ENCODE results near the gene PDE6G. TPM values are rescaled to one million over a fixed set of nuclear protein-coding genes. Genes with fewer than 3 reads are reported as not detected.
A peak's percentile ranks its signal among the peaks of the same experiment; 100 is the strongest.

Gene PDE6G
- total and polyA plus RNA-seq, 2 of the 13 experiments (the other 11 are each of a cell fraction or from before 2014, with no cell fraction given), result 1.4 to 6.7 TPM

DNA sequence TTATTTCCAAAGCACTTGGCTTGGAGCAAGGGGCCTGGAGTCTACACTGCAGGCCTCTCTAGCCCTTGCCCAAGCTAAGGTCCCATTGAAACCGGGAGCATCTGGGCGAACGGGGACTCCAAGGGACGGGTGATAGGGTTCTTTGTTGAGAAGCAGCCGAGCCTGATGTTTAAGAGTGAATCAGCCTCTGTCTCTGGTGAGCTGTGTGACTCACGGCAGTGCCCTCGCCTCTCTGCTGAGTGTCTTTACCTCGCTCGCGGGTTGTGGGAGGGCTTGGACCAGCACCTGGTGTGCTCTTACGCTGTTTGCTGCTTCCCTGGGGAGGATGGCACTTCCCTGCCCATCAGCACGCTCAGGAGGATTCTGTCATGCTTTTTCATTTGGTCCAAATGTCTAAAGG, 28.8 kb upstream of the PDE6G start:
- Histone ChIP-seq H3K36me3 (replicated peaks in 1 of 2; ENCODE audit: control insufficient read depth in 1 of 2, insufficient read depth in 2 of 2, low read length in 2 of 2) (peaks cover 38 to 48% of the 10 kb centered on the region in 2 experiments; a peak in 4 of 5 replicates), H3K9me3 (ENCODE audit: low read length) (no peaks in the 10 kb centered on the region), H3K4me1 (ENCODE audit: insufficient read depth, low read length) (peaks cover 35% of the 10 kb centered on the region), H3K4me2 (ENCODE audit: low read depth, low read length) (peak overlapping the region; percentile 94), H2AFZ (ENCODE audit: low read length) (no peak overlapping the region), H3K27me3 (ENCODE audit: control insufficient read depth in 1 of 2, insufficient read depth in 2 of 2, low read length in 2 of 2) (no peaks in the 10 kb centered on the region; a peak in 1 of 5 replicates), H4K20me1 (ENCODE audit: insufficient read depth, low read length) (no peaks in the 10 kb centered on the region), H3K9ac (ENCODE audit: insufficient read depth, low read depth, low read length) (peak overlapping the region; percentile 94), H3K4me3 (replicated peaks in 1 of 3; ENCODE audit: insufficient read depth in 1 of 3, low read depth in 2 of 3, low read length in 3 of 3) (peak overlapping the region; percentile 94 to 99 (median 96)), H3K79me2 (ENCODE audit: insufficient read depth, low read length) (peaks cover 35% of the 10 kb centered on the region), H3K27ac (ENCODE audit: extremely low read length, insufficient read depth, low read length) (peak overlapping the region; percentile 53)
- WGBS (ENCODE audit: low lambda C conversion rate), result 59% methylated on average over 12 of the region's 12 CpGs
- BruUV-seq (replicated peaks), result no TSS peak
- in situ Hi-C loops (cut with HindIII; ENCODE audit: extremely low pct_ligation_motif_present, low pct_unique_long_range_greater_than_20kb), result no loop called here
- ChIA-PET CTCF (ENCODE audit: low intra/inter-chr PET ratio, low total read pairs) (no interaction called here), POLR2A (interaction anchor here (2.4 to 4.5 kb wide), 4 partner anchors 11 to 18 kb away, joined by 16 to 124 read pairs (median 47); partner anchors contain the start of genes CCDC137, MRPL12 and OXLD1)
- ATAC-seq, result no peak
- intact Hi-C loops (cut with micrococcal nuclease; ENCODE audit: unreplicated experiment), result no loop called here
- FAIRE-seq, result no peak
- no peak for DNase-seq (ENCODE audit: low spot score)
- TF ChIP-seq, protein P1, sequence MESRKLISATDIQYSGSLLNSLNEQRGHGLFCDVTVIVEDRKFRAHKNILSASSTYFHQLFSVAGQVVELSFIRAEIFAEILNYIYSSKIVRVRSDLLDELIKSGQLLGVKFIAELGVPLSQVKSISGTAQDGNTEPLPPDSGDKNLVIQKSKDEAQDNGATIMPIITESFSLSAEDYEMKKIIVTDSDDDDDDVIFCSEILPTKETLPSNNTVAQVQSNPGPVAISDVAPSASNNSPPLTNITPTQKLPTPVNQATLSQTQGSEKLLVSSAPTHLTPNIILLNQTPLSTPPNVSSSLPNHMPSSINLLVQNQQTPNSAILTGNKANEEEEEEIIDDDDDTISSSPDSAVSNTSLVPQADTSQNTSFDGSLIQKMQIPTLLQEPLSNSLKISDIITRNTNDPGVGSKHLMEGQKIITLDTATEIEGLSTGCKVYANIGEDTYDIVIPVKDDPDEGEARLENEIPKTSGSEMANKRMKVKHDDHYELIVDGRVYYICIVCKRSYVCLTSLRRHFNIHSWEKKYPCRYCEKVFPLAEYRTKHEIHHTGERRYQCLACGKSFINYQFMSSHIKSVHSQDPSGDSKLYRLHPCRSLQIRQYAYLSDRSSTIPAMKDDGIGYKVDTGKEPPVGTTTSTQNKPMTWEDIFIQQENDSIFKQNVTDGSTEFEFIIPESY (CRISPR knock-in tag; IDR thresholded peaks at IDR 0.05), result peak; percentile 99
- no peak for TF ChIP-seq MBD4 (IDR thresholded peaks at IDR 0.05; ENCODE audit: borderline replicate concordance, low read length)
- no peak for TF ChIP-seq NR2F2 (IDR thresholded peaks at IDR 0.05; ENCODE audit: borderline replicate concordance, low read depth)
- TF ChIP-seq TMF1 (CRISPR knock-in tag; IDR thresholded peaks at IDR 0.05; ENCODE audit: low read depth), result no peak
- no peak for TF ChIP-seq ZNF713 (CRISPR knock-in tag; IDR thresholded peaks at IDR 0.05)
- no peak for TF ChIP-seq ZNF24 (IDR thresholded peaks at IDR 0.05)
- TF ChIP-seq, protein P2, sequence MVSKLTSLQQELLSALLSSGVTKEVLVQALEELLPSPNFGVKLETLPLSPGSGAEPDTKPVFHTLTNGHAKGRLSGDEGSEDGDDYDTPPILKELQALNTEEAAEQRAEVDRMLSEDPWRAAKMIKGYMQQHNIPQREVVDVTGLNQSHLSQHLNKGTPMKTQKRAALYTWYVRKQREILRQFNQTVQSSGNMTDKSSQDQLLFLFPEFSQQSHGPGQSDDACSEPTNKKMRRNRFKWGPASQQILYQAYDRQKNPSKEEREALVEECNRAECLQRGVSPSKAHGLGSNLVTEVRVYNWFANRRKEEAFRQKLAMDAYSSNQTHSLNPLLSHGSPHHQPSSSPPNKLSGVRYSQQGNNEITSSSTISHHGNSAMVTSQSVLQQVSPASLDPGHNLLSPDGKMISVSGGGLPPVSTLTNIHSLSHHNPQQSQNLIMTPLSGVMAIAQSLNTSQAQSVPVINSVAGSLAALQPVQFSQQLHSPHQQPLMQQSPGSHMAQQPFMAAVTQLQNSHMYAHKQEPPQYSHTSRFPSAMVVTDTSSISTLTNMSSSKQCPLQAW (CRISPR knock-in tag; IDR thresholded peaks at IDR 0.05), result 0 out of 2 replicates have a peak, but pooled peaks have one; percentile 6
- TF ChIP-seq CC2D1A (CRISPR knock-in tag; IDR thresholded peaks at IDR 0.05), result no peak
- TF ChIP-seq, protein P3, sequence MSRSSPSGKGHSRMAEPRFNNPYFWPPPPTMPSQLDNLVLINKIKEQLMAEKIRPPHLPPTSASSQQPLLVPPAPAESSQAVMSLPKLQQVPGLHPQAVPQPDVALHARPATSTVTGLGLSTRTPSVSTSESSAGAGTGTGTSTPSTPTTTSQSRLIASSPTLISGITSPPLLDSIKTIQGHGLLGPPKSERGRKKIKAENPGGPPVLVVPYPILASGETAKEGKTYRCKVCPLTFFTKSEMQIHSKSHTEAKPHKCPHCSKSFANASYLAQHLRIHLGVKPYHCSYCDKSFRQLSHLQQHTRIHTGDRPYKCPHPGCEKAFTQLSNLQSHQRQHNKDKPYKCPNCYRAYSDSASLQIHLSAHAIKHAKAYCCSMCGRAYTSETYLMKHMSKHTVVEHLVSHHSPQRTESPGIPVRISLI (CRISPR knock-in tag; IDR thresholded peaks at IDR 0.05; ENCODE audit: borderline replicate concordance), result no peak
- no peak for TF ChIP-seq ZNF20 (CRISPR knock-in tag; IDR thresholded peaks at IDR 0.05)
- no peak for TF ChIP-seq GZF1 (CRISPR knock-in tag; IDR thresholded peaks at IDR 0.05)
